Skeletal muscle tissue (tissue), 4 donors: ENCODE measurements around the gene PLCB1. TPM values are rescaled to one million over a fixed set of nuclear protein-coding genes. Genes with fewer than 3 reads are reported as not detected.

Experiments used
- H3K27ac ChIP-seq: one replicate; pipeline ENCODE4 v1.7.0; 2013; ENCODE audit warnings: mild to moderate bottlenecking, low read depth, low read length, inconsistent platforms
- H3K27me3 ChIP-seq, 3 donors: one replicate each; pipeline ENCODE4 v1.7.0; 2013; ENCODE audit warnings: low read length in 3 of 3; ENCODE audit not compliant: control insufficient read depth in 3 of 3, insufficient read depth in 3 of 3
- H3K36me3 ChIP-seq, 3 donors: one replicate each; pipeline ENCODE4 v1.7.0; 2013; ENCODE audit warnings: low read length in 3 of 3; ENCODE audit not compliant: control insufficient read depth in 3 of 3, insufficient read depth in 3 of 3
- H3K4me1 ChIP-seq, 3 donors: one replicate each; pipeline ENCODE4 v1.7.0; 2013; ENCODE audit warnings: low read length in 3 of 3, mild to moderate bottlenecking in 3 of 3; ENCODE audit not compliant: control insufficient read depth in 3 of 3, insufficient read depth in 3 of 3
- H3K4me3 ChIP-seq, 3 donors: one replicate each; pipeline ENCODE4 v1.7.0; 2013; ENCODE audit warnings: low read length in 3 of 3
- H3K9ac ChIP-seq, 3 donors: one replicate each; pipeline ENCODE4 v1.7.0; 2013; ENCODE audit warnings: low read length in 3 of 3, mild to moderate bottlenecking in 3 of 3, moderate library complexity in 2 of 3, low read depth in 1 of 3
- H3K9me3 ChIP-seq, 3 donors: one replicate each; pipeline ENCODE4 v1.7.0; 2013; ENCODE audit warnings: low read length in 3 of 3; ENCODE audit not compliant: control insufficient read depth in 3 of 3
- total RNA-seq: library from RNA; depleted of rRNA; stranded (reverse); fragments of >200 nt; gene quantifications from one replicate; pipeline ENCODE4 v1.2.3, GENCODE V29; 2014
- donor health status: Osteomylitis.

Gene PLCB1
- total RNA-seq, 1 donor from 2014 or later, result 13.0 TPM

- H3K36me3 ChIP-seq, result no peaks in the 10 kb centered on the region
- H3K9ac ChIP-seq, result no peak overlapping the region
- H3K27me3 ChIP-seq, result no peaks in the 10 kb centered on the region
- no peaks in the 10 kb centered on the region for H3K9me3 ChIP-seq
- no peak overlapping the region for H3K27ac ChIP-seq
- peaks cover 3 to 6% (median 4%) of the 10 kb centered on the region in 3 donors for H3K4me1 ChIP-seq
- no peak overlapping the region for H3K4me3 ChIP-seq
These were observed 155.3 kb downstream of the PLCB1 start for GRCh38 chr20:8287340-8287739.

DNA sequence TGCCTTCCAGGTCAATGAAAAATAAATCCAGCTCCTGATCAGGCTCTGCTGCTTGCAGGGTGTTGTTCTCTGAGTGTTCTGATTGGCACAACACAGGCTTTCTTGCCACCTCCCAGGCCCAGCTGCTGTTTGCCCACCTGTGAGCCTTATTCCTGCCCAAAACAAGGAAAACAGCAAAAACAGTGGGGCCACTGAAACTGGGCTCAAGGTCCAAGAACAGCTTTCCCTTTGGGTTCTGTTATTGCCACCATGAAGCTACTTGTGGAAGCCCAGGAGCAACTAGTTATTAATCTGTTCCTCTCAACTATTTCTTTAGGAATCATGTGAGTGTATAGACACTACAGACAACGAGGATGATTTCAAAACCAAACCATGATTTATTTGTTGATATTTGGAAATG lies 159.1 kb downstream of the PLCB1 start:
- H3K4me3 ChIP-seq, result no peak overlapping the region
- H3K36me3 ChIP-seq, result no peaks in the 10 kb centered on the region
- H3K9me3 ChIP-seq, result no peaks in the 10 kb centered on the region
- no peak overlapping the region for H3K27ac ChIP-seq
- peaks cover 4 to 6% (median 6%) of the 10 kb centered on the region in 3 donors for H3K4me1 ChIP-seq
- no peaks in the 10 kb centered on the region for H3K27me3 ChIP-seq
- no peak overlapping the region for H3K9ac ChIP-seq

DNA sequence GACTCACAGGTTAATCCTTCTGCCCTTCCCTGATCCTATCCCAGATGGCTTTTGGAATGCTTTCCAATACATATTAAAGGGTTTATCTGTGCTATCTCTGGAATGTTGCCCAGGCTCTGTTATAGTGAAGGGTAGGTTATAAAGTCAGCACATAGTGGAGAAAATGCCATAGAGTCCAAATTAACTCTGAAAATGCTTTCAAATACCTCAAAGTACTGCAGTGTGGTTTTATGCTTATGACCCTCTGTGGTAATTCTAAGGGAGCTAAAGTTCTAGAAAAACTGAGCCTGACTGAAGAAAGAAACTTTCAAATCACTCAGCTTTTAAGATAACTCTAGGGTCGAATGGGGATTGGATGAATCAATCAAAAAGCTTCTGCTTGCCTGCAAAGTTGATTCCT lies 159.8 kb downstream of the PLCB1 start:
- H3K9me3 ChIP-seq, result no peaks in the 10 kb centered on the region
- H3K36me3 ChIP-seq, result no peaks in the 10 kb centered on the region
- H3K4me1 ChIP-seq, result peaks cover 4 to 6% (median 6%) of the 10 kb centered on the region in 3 donors
- no peak overlapping the region for H3K27ac ChIP-seq
- no peaks in the 10 kb centered on the region for H3K27me3 ChIP-seq
- no peak overlapping the region for H3K9ac ChIP-seq
- no peak overlapping the region for H3K4me3 ChIP-seq

DNA sequence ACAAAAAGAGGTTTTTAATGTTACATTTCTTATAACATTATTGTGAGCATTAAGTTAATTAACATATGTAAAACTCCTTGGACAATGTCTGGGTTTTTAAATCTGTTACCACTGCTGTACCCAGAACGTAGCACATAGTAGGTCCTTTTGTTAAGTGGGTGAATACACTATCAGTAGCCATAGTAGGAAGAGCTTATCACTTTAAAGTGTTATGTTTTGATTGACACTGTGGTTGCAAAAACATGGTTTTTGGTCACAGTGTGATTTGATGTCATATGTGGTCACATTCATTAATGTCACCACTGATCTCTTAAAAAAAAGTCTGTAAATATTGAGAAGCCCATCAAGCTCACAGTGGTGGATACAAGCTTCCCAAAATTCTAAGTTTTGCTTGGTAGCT lies 160.7 kb downstream of the PLCB1 start:
- Histone ChIP-seq H3K9ac (no peak overlapping the region), H3K27me3 (no peaks in the 10 kb centered on the region), H3K9me3 (no peaks in the 10 kb centered on the region), H3K4me3 (no peak overlapping the region), H3K27ac (no peak overlapping the region), H3K4me1 (peaks cover 4 to 6% (median 6%) of the 10 kb centered on the region in 3 donors), H3K36me3 (no peaks in the 10 kb centered on the region)

- Histone ChIP-seq H3K27me3 (no peaks in the 10 kb centered on the region), H3K4me3 (no peak overlapping the region), H3K9ac (no peak overlapping the region), H3K27ac (no peak overlapping the region), H3K4me1 (peaks cover 4 to 6% (median 6%) of the 10 kb centered on the region in 3 donors), H3K9me3 (no peaks in the 10 kb centered on the region), H3K36me3 (no peaks in the 10 kb centered on the region)
These were observed 161.7 kb downstream of the PLCB1 start for GRCh38 chr20:8293750-8294149.

DNA sequence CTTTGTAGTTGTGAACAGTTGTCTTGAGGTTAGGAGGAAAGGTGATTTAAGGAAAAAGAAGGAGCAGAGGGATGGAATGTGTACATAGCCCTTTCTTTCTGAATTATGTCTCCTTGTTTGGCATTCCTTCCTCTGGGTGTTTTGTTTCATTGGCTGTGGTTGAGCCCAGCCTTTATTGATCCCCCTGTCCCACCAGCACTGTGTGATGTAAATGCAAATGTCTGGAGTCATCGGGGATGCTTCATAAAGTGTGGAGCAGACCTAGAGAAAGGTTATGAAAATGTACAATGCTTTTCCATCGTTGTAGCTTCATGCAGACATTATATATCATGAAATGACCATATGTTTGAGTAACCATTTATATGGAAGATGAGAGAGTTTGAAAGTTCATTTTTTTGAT lies 164.5 kb downstream of the PLCB1 start:
- Histone ChIP-seq H3K36me3 (no peaks in the 10 kb centered on the region), H3K27me3 (no peaks in the 10 kb centered on the region), H3K27ac (no peak overlapping the region), H3K9ac (no peak overlapping the region), H3K9me3 (no peaks in the 10 kb centered on the region), H3K4me1 (peaks cover 0 to 9% (median 5%) of the 10 kb centered on the region in 3 donors), H3K4me3 (no peak overlapping the region)

DNA sequence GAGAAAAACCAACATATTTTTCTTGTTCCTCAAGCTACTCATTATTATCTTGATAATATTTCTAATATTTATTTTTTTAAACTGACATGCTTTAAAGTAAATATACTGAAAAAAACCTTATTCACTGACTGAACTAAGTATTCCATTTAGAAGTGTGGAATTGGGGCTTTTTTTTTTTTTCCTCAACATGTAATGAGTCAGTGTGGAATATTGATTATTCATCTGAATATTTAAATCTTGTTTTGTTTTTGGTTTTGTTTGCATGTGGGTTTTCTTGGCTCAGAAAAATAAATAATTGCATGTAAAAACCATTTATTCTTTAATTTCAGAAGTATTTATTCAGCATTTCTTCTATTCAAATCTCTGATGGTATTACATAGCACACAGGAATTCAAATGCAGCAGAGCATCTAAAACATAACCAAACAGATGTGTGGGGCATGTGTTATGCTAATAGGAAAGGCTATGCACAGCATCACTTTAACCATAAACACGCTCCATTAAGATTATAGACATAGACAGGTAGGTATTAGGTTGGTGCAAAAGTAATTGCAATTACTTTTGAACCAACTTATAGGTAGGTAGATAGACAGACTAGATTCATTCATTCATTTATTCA lies 166.5 kb downstream of the PLCB1 start:
- H3K27me3 ChIP-seq, result no peaks in the 10 kb centered on the region
- H3K9me3 ChIP-seq, result no peaks in the 10 kb centered on the region
- peaks cover 0 to 12% (median 7%) of the 10 kb centered on the region in 3 donors for H3K4me1 ChIP-seq
- no peak overlapping the region for H3K4me3 ChIP-seq
- no peaks in the 10 kb centered on the region for H3K36me3 ChIP-seq
- no peak overlapping the region for H3K9ac ChIP-seq
- H3K27ac ChIP-seq, result no peak overlapping the region

DNA sequence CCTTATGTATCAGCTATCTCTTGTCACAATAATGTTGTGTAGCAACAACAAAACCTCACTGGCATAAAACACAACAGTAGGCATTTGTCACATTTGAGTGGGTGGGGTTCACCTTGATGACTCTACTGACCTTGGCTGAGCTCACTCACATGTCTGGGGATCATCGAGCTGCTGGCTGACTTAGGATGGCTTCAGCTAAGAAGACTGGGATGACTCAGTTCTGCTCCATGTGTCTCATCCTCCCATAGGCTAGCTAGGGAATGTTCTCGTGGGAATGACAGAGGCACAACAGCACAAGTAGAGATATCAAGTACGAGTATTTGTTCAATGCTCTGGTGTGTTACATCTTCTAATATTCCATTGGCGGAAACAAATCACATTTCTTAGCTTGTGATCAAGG lies 167.9 kb downstream of the PLCB1 start:
- Histone ChIP-seq H3K27ac (no peak overlapping the region), H3K4me1 (peaks cover 5 to 12% (median 8%) of the 10 kb centered on the region in 3 donors), H3K27me3 (no peaks in the 10 kb centered on the region), H3K4me3 (no peak overlapping the region), H3K9me3 (no peaks in the 10 kb centered on the region), H3K36me3 (no peaks in the 10 kb centered on the region), H3K9ac (no peak overlapping the region)

GRCh38 chr20:8301655-8302054 lies 169.6 kb downstream of the PLCB1 start:
- Histone ChIP-seq H3K4me3 (peak overlapping the region in 1 of 3 donors; percentile 25), H3K36me3 (no peaks in the 10 kb centered on the region), H3K9ac (no peak overlapping the region), H3K27ac (no peak overlapping the region), H3K9me3 (no peaks in the 10 kb centered on the region), H3K4me1 (peaks cover 5 to 12% (median 8%) of the 10 kb centered on the region in 3 donors), H3K27me3 (no peaks in the 10 kb centered on the region)

GRCh38 chr20:8303651-8304050 lies 171.6 kb downstream of the PLCB1 start:
- Histone ChIP-seq H3K27me3 (no peaks in the 10 kb centered on the region), H3K27ac (no peak overlapping the region), H3K9ac (no peak overlapping the region), H3K9me3 (no peaks in the 10 kb centered on the region), H3K4me3 (no peak overlapping the region), H3K4me1 (peaks cover 5 to 12% (median 8%) of the 10 kb centered on the region in 3 donors), H3K36me3 (no peaks in the 10 kb centered on the region)
